GM21529 (cell line): Measurements from ENCODE around the gene RELB.
A peak's percentile ranks its signal among the peaks of the same experiment; 100 is the strongest.
"Not testable (repeated sequence)": the region's sequence is repeated elsewhere in the genome, so short reads cannot be mapped to it uniquely, and the experiment has no call there.

Experiments used
- ATAC-seq: cut with Tn5 transposase; IDR thresholded peaks from one replicate; pipeline ENCODE4 v1.9.1; 2021; ENCODE audit not compliant: unreplicated experiment

Gene RELB

DNA sequence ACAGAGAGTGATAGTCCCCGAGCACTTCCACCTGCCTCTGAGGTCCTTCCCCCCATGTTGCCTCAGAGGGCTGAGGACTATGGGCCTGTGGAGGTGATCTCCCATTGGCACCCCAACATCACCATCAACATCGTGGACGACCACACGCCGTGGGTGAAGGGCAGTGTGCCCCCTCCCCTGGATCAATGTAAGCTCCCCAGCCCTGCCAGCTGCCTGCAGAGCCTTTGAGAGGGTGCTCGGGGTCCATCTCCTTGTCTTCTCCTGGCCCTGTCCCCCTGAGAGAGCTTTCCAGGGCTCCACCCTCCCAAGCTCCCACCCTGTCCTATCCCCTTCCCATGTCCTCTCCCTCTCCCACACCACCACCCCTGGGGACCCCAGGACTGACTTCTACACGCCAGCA is 14.9 kb upstream of the RELB start:
- ATAC-seq, result no peak

DNA sequence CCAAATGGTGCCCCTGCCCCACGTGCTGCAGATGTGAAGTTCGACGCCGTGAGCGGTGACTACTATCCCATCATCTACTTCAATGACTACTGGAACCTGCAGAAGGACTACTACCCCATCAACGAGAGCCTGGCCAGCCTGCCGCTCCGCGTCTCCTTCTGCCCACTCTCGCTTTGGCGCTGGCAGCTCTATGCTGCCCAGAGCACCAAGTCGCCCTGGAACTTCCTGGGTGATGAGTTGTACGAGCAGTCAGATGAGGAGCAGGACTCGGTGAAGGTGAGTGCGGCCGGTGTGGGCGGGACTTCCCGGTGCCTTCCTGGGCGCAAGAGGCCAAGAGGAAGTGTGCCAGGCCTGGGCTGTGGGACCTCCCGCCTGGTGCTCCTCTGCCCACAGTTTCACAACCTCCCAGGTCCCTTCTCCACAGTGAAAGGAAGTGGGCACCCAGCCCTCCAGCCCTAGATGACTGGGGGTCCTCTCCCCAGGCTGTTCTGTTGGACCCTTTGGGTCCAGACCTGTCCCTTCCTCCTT is 14.1 kb upstream of the RELB start:
- no peak for ATAC-seq

DNA sequence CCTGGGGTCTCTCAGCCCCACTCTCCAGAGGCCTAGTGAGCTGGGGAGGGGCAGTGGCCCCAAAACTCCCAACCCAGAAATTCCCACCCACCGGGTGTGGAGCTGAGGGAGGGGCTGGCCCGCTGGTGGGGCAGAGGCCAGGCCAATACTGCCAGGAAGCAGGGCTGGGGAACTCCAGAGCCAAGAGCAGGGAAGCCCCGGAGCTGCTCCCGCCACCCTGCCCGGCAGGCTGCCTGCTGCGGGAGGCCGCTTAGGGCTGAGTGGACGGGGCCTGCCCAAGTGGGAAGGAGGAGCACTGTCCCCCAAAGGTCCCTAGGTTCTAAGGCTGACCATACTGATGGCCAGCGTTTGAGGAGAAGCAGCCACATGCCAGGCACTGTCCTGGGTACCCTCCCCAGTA is 13.0 kb upstream of the RELB start:
- ATAC-seq, result no peak

DNA sequence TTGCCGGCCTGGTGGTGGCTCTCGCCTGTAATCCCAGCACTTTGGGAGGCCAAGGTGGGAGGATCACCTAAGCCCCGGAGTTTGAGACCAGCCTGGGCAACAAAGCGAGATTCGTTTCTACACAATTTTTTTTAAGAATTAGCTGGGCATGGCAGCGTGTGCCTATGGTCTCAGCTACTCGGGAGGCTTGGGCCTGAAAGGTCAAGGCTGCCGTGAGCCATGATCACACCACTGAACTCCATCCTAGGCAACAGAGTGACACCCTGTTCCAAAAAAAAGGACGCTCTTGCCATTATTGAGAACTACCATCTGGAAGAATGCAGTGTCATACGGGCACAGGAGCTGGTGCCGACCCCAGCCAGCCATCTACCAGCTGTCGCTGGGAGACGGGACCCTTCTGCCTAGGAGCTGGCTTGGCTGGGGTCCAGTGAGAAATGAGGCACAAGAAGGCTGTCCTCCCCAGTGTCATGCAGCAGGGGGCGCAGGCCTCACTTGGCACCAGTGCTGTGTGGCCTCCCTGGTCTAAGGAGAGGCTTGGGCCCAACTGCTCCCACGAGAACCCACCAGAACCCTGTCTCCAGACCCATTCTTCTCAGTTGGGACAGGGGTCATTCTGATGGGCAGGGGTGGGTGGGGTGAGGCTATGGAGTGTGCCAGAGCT is 12.2 kb upstream of the RELB start:
- no peak for ATAC-seq

DNA sequence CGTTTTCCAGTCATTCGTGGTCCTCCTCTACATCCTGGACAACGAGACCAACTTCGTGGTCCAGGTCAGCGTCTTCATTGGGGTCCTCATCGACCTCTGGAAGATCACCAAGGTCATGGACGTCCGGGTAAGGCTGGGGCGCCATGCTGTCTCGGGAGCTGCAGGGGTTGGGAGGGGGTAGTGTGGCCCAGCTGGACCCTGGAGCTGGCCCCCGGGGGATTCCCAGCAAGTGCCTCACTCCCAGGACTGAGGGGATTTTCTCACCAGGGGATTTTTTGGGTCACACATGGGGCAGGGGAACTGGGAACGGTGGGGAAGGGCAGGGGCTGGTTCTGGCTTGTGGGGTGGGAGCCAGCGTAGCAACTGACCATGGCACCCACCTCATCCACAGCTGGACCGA is 10.8 kb upstream of the RELB start:
- no peak for ATAC-seq

DNA sequence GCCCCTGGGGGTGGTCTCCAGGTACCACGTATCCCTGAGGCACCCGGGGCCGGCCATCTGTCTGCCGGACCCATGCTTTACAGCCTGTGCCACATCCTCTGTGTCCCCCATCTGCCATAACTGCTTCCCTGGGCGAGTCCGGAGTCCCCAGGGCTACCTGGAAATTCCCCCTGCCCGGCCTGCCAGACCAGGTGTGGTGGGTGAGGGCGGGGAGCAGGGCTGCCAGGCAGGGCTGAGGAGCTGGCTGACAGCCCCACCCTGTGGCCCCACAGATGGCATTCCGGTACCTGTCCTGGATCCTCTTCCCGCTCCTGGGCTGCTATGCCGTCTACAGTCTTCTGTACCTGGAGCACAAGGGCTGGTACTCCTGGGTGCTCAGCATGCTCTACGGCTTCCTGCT is 10.3 kb upstream of the RELB start:
- ATAC-seq, result no peak

DNA sequence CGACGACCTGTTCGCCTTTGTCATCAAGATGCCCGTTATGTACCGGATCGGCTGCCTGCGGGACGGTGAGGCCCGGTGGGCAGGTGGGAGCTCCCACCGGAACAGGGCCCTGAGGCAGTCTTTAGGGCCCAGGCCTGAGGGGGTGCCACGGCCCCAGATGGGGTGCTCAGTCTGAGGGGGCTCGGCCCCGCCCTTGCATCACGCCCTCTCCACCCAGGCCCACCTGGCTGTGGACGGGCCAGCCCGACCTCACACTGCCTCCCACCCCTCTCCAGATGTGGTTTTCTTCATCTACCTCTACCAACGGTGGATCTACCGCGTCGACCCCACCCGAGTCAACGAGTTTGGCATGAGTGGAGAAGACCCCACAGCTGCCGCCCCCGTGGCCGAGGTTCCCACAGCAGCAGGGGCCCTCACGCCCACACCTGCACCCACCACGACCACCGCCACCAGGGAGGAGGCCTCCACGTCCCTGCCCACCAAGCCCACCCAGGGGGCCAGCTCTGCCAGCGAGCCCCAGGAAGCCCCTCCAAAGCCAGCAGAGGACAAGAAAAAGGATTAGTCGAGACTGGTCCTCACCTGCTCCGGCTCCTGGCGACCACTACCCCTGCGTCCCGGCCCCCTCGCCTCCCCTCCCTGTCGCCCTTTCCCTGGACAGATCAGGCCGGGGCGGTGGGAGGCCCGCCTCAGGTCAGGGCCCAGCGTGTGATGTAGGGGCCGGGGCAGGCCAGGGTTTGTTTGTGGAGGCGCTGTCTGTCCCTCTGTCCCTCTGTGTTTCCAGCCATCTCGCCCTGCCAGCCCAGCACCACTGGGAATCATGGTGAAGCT is 8.7 kb upstream of the RELB start:
- no peak for ATAC-seq

DNA sequence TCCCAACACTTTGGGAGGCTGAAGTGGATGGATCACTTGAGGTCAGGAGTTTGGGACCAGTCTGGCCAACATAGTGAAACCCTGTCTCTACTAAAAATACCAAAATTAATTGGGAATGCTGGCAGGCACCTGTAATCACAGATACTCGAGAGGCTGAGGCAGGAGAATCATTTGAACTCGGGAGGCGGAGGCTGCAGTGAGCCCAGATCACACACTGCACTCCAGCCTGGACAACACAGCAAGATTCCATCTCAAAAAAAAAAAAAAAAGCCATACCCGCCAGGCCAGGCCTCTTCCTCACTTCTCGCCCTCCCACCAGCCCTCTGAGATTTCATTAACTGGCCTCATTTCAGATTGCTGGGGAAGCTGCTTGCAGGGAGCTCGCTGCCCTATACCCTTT is 7.7 kb upstream of the RELB start:
- no peak for ATAC-seq

DNA sequence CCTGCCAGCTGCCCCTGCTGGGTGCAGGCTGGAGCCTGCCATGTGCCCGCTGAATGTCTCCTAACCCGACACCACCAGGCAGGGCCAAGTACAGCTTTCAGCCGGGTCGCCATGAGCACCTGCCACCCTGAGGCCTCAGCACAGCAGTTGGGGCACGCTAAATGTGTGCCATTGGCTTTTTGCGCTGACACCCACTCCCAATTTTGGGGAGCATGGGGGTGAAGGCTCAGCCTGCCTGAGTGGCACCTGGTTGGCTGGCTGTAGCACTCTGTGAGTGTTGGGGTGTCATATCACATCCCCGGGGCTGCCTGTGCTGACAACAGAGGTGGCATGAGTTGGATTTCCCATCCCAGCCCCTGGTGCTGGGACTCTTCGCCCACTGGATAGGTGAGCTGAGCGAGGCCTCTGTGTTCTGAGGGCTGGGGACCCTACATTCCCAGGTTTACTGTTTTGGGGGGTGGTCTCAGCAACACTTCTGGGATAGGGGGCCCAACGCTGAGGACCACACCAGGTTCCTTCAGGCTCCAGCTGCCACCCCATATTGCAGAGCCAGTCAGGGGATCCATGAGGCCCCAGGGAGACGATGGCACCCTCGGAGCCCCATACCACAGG is 7.2 kb upstream of the RELB start:
- ATAC-seq, result no peak

DNA sequence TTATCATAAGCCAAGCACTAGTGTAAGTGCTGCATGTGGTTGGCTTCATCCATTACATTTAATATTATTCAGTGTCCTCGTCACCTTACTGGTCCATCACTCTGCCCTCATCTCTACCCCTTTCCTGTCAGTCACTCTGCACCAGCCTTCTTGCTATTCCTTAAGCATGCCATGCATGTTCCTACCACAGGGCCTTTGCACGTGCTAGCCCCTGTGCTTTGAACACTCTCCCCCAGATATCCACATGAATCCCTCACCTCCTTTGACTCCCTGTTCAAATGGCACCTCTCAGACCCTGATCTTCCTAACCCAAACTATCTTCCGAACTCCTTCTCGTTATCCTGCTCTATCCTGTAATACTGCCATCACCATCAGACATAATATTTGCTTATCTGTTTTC is 3.2 kb upstream of the RELB start:
- no peak for ATAC-seq

DNA sequence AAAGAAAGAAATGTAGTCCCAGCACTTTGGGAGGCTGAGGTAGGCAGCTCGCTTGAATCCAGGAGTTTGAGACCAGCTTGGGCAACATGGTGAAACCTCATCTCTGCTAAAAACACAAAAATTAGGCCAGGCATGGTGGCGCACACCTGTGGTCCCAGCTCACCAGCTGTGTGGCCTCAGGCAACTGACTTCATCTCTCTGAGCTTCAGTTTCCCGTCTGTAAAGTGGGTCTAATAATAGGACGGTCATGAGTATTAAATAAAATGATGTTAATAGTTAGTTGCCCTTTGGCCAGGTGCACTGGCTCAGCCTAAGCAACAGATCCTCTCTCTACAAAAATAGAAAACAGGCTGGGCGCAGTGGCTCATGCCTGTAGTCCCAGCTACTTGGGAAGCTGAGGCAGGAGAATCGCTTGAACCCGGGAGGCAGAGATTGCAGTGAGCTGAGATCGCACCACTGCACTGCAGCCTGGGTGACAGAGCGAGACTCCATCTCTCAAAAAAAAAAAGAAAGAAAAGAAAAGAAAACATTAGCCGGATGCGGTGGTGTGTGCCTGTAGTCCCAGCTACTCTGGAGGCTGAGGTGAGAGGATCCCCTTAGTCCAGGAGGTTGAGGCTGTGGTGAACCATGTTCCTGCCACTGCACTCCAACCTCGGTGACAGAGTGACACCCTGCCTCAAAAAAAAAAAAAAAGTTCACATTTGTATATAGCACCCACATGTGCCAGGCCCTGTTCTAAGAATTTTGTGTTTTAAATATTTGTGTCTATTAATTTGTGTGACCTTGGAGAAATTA is 1.9 kb upstream of the RELB start:
- not testable (repeated sequence) for ATAC-seq

DNA sequence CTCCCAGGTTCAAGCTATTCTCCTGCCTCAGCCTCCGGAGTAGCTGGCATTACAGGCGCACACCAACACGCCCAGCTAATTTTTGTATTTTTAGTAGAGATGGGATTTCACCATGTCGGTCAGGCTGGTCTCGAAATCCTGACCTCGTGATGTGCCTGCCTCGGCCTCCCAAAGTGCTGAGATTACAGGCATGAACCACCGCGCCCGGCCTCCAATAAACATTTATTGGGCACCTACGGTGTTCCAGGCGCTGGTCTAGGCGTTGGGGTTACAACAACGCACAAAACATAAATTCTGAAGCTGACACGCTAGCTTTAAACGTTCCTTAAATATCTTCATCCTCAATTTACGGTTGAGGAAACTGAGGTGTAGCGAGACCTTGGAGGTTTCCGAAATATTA is 599 bp upstream of the RELB start:
- ATAC-seq, result not testable (repeated sequence)

DNA sequence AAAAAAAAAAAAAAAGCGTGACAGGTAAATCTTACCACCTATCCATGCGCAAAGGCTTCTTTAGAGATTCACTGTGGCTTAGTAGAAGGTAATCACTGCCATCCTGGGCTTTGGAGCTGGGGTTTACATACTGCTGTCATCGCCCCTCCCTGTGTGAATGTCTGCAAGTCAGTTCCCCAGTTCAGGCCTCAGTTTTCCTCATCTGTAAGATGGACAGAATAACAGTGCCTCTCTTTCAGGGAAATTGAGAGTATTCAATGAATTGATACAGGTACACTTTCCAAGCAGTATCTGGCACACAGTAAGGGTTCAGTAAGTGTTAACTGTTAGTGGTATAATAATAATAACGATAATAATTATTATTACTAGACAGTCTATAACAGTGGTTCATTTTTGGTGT is 2.2 kb downstream of the RELB start:
- no peak for ATAC-seq

DNA sequence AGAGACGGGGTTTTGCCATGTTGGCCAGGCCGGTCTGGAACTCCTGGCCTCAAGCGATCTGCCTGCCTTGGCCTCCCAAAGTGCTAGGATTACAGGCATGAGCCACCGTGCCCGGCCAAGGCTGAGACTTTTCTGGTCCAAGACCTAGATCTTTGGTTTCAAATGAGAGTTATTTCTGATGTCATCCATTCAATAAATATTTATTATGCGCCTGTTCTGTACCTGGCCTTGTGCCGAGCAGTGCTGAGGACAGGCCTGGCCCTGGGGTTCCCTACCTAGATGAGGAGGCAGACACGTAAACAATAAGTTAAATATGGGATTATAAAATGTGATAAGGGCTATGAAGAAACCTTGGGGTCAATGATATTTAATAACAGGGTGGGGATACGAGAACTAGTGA is 4.5 kb downstream of the RELB start:
- ATAC-seq, result no peak

DNA sequence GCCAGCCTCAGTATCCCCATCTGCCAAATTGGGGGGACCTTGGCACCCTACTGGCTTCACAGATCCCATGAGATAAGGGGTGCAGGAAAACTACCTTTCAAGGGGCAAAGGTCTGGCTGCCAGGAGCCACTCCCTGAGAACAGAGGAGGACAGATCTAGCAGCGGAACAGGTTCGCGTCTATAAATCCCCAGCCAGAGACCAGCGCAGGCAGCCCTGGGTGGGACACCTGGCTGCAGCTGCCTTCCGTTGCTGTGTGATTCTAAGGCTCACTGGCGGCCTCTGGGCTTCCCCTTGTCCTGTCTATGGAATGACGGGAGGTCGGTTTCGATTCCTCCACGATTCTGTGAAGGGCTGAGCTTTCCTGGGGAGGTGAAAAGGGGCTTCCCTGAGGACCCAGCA is 7.3 kb downstream of the RELB start:
- no peak for ATAC-seq

DNA sequence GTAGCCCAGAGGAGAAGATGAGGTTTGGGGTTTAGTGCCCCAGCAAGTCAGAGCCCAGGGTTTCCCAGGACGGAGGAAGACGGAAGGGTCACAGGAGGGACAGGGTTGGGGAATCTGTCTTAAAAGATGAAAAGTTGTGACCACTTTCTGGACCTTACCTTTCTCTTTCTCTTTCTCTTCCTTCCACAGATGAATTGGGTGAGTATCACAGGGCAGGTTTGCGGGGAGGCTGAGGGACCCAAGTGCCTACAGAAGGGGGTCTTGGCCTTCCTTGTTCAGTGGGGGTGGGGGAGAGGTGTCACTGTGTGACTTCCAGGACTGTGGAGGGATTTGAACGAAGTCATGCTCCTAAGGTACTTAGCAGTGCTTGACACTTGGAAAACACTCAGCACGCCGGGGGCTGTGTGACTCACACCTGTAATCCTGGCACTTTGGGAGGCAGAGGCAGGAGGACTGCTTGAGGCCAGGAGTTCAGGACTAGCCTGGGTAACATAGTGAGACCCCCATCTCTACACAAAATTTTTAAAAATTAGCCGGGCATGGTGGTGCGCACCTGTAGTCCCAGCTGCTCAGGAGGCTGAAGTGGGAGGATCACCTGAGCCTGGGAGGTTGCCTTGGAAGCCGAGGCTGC is 8.5 kb downstream of the RELB start:
- no peak for ATAC-seq

DNA sequence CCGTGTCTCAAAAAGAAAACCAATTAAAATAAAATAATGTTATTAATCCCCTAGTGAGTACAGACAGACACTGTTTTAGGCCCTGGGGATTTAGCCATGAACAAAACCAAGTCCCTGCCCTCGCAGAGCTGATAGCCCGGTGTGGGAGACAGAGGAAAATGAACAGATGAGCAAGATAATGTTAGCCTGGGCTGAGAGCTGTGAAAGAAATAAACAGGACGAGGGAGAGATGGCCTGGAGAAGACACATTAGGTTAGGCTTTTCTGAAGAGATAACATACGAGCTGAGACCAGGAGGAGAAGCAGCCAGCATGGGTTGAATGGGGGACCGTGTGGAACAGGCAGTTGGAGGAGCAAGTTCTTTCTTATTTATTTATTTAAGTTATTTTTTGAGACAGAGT is 9.0 kb downstream of the RELB start:
- ATAC-seq, result no peak

DNA sequence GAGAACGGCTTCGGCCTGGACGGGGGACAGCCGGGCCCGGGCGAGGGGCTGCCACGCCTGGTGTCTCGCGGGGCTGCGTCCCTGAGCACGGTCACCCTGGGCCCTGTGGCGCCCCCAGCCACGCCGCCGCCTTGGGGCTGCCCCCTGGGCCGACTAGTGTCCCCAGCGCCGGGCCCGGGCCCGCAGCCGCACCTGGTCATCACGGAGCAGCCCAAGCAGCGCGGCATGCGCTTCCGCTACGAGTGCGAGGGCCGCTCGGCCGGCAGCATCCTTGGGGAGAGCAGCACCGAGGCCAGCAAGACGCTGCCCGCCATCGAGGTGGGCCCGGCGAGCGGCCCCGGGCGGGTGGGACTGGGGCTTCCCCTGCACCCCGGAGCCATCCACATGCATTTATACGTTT is 10.7 kb downstream of the RELB start:
- no peak for ATAC-seq

DNA sequence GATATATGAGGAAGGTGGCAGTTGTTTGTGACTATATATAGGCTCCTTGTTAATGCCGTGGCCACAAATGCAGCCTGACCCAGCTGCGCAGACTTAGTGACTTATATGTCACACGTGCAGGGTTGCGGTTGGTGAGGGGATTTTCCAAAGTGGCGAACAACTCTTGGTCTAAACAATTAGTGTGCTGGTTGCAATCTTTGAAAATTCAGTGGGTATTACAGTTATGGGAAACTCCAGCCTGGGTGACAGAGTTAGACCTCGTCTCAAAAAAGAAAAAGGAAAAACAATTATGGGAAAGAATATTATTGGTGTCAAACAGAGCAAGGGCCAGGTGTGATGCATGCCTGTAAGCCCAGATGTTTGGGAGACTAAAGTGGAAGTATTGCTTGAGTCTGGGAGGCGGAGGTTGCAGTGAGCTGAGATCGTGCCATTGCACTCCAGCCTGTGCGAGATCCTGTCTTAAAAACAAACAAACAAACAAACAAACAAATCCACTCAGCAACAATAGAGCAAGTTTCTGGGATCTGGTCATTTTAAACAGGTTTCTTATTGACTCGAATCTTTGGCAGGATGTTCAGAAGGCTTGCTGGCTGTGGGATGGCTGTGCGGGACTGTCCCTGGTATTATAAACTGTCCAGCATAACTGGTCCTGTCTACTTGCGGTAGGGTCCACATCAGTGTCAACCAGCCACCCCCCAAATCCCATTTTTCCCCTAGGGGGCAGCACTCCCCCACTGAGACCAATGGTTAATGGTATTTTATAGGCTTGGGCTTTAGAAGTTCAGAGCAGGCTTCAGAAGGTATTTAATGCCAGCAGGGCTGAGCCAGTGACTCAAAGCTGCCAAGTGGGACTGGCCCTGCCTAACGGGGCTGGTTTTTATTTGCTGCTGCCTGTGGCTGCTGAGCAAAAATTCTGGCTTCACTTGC is 15.4 kb downstream of the RELB start:
- ATAC-seq, result peak; percentile 74

DNA sequence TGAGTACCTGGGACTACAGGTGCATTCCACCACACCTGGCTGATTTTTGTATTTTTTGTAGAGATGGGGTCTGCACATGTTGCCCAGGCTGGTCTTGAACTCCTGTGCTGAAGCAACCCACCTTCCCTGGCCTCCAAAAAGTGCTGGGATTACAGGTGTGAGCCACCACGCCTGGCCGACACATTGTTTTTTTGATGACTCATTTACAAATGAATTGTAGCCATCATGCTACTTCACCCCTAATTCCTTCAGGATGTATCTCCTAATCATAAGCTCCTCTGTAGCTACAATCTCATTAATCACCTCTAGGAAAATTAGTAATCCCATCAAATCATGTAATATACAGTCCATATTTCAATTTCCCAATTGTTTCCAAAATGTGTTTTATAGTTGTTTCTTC is 17.9 kb downstream of the RELB start:
- no peak for ATAC-seq
